Brain microvascular endothelial cell (primary cell): Measurements from ENCODE around the gene ARHGAP26.

Source experiments
- DNase-seq: peaks from one replicate; pipeline ENCODE4 v3.0.0-alpha.2; 2020
- H3K27ac ChIP-seq: fragments of 250-450 bp; sonication (Bioruptor Pico); 2 replicates; pipeline ENCODE4 v1.5.1; 2020; ENCODE audit warnings: mild to moderate bottlenecking, moderate library complexity
- H3K27me3 ChIP-seq: fragments of 250-450 bp; sonication (Bioruptor Pico); replicated peaks from 2 replicates; pipeline ENCODE4 v1.5.1; 2020; ENCODE audit warnings: mild to moderate bottlenecking
- H3K36me3 ChIP-seq: fragments of 250-450 bp; sonication (Bioruptor Pico); replicated peaks from 2 replicates; pipeline ENCODE4 v1.5.1; 2020; ENCODE audit warnings: mild to moderate bottlenecking
- H3K4me3 ChIP-seq: 2 replicates; pipeline ENCODE4 v1.5.1; 2011; ENCODE audit warnings: low read depth, mild to moderate bottlenecking, control low read depth, low read length, moderate library complexity
- CTCF ChIP-seq: IDR thresholded peaks from 2 replicates; pipeline ENCODE4 v1.5.1; 2011; ENCODE audit warnings: low read depth, mild to moderate bottlenecking, moderate library complexity, low read length, control low read depth, inconsistent platforms; ENCODE audit errors: missing control alignments
- in situ Hi-C: cut with HindIII; loops from 2 replicates; pipeline ENCODE4 v1.10.0; 2017; ENCODE audit warnings: low sequenced_read_pairs, low pct_ligation_motif_present

ARHGAP26 gene

GRCh38 chr5:142737179-142737578 is 33.0 kb upstream of the ARHGAP26 start:
- no peak overlapping the region for H3K4me3 ChIP-seq
- no peak for DNase-seq
- in situ Hi-C loops, result no loop called here
- H3K27me3 ChIP-seq, result no peaks in the 10 kb centered on the region
- no peak overlapping the region for H3K27ac ChIP-seq
- no peak for TF ChIP-seq CTCF
- no peaks in the 10 kb centered on the region for H3K36me3 ChIP-seq

- in situ Hi-C loops, result no loop called here
- no peaks in the 10 kb centered on the region for H3K27me3 ChIP-seq
- no peak for DNase-seq
- H3K27ac ChIP-seq, result no peak overlapping the region
- TF ChIP-seq CTCF, result no peak
- no peak overlapping the region for H3K4me3 ChIP-seq
- H3K36me3 ChIP-seq, result no peaks in the 10 kb centered on the region
These were observed 29.5 kb upstream of the ARHGAP26 start for GRCh38 chr5:142740474-142741242.

DNA sequence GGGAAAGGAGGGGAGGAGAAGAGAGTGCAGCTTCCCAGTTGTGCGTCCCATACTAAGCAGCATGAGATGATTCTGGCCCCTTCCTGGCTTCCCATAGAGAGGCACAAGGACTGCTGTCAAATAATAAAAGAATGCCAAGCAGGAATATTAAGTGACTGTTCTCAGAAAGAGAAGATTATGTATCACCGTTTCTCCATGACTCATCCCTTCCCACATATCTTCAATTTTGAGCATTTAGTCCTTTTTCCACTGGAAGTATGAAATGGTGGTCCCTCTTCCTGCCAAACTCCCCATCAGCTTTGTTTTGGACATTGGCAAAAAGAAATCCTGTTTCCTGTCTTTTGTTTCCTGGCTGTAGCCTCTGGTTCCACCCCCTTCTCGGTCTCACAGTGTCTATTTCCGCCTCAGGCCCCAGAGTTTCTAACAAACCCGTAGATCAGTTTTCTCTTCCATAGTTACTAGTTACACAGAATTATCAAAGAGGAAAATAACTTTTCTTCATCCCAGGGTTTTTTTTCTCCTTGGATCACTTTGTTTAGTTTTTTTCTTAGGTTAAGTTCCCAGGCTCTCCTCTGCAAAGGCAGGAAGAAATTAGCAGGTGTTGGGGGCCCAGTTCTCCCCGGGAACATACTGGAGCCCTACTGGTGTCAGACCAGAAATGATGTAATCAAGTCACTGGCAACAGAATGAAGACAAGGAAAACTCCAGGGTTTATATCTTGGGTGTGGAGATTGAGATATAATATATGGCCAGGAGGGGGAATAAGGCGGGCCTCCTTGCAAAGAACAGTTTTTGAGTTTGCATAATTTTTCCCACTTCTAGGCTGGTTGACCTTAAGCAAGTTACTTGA is 26.4 kb upstream of the ARHGAP26 start:
- no peak for DNase-seq

GRCh38 chr5:142745268-142745667 is 24.9 kb upstream of the ARHGAP26 start:
- no peak overlapping the region for H3K27ac ChIP-seq
- DNase-seq, result no peak
- TF ChIP-seq CTCF, result no peak

More for the DNA sequence above, 26.4 kb upstream of the ARHGAP26 start:
- no peaks in the 10 kb centered on the region for H3K36me3 ChIP-seq
- H3K27me3 ChIP-seq, result no peaks in the 10 kb centered on the region
- in situ Hi-C loops, result no loop called here
- TF ChIP-seq CTCF, result no peak
- H3K4me3 ChIP-seq, result no peak overlapping the region
- H3K27ac ChIP-seq, result no peak overlapping the region

DNA sequence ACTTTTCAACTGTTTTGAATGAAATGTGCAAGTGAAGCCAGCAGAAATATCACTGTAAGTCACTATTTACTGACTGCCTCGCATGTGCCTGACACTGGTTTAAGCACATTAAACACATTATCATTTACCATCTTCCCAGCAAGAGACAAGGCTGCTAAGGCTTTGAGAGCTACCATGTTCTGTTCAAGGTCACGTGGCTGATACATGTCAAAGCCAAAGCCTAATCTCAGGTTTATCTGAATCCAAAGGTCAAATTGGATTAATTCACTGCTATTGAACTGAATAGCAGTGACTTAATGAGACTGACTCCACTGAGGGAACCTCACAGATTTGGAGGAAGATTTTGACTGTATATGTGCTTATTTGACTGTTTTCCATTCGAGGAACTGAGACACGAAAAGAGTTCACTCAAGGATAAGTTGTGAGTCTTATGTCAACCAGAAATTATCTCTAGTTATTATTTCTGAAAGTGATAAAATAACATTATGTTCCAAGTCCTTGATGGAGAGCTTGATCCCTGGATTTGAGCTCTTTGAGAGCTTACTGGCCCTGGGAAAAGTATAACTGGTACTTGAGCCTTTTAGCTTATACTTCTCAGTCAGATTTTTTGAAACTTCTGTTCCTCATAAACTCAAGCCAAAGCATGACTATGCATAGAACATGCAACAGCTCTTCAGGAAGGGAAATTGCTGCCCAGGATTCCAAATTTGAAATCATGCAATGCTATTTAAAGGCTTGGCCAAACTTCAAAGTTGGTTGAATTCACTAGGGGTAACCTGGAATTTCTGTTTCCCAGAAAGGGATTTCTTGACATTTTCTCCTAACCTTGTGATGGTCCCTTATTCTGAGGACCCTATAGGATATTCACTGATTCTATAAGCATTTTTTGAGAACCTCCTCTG is 23.4 kb upstream of the ARHGAP26 start:
- TF ChIP-seq CTCF, result no peak
- in situ Hi-C loops, result no loop called here
- no peak overlapping the region for H3K27ac ChIP-seq
- H3K36me3 ChIP-seq, result no peaks in the 10 kb centered on the region
- H3K4me3 ChIP-seq, result no peak overlapping the region
- H3K27me3 ChIP-seq, result no peaks in the 10 kb centered on the region
- DNase-seq, result no peak

More at GRCh38 chr5:142745268-142745667, 24.9 kb upstream of the ARHGAP26 start:
- Histone ChIP-seq H3K4me3 (no peak overlapping the region), H3K27me3 (no peaks in the 10 kb centered on the region), H3K36me3 (no peaks in the 10 kb centered on the region)
- in situ Hi-C loops, result no loop called here
